ENCODE data around the gene OOSP1.

Gene OOSP1

DNA sequence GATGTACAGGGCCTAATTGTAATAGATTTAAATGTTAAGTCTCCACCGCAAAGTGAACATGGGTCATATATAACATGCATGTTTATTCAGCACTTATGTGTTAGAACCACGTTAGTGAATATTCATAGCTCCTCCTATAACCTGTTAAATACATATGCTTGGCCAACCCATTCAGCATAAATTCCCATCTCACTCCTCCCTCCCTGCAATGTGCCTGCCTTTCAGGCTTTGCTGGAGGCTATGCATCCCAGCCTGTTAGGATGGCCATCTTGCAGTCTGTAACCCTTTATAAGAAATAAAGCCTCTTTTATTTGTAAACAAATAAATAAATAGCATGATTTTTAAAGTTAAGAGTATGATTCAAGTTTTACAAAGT, 23.9 kb downstream of the OOSP1 start:
- TF ChIP-seq, protein P1, sequence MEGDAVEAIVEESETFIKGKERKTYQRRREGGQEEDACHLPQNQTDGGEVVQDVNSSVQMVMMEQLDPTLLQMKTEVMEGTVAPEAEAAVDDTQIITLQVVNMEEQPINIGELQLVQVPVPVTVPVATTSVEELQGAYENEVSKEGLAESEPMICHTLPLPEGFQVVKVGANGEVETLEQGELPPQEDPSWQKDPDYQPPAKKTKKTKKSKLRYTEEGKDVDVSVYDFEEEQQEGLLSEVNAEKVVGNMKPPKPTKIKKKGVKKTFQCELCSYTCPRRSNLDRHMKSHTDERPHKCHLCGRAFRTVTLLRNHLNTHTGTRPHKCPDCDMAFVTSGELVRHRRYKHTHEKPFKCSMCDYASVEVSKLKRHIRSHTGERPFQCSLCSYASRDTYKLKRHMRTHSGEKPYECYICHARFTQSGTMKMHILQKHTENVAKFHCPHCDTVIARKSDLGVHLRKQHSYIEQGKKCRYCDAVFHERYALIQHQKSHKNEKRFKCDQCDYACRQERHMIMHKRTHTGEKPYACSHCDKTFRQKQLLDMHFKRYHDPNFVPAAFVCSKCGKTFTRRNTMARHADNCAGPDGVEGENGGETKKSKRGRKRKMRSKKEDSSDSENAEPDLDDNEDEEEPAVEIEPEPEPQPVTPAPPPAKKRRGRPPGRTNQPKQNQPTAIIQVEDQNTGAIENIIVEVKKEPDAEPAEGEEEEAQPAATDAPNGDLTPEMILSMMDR (IDR thresholded peaks at IDR 0.05; ENCODE audit: borderline replicate concordance, extremely low read depth, low read length, poor library complexity, severe bottlenecking) = no peak
- no peak for TF ChIP-seq EZH2 (IDR thresholded peaks at IDR 0.05; ENCODE audit: borderline replicate concordance, low read depth, low read length, severe bottlenecking)
- no peak overlapping the region for H3K4me2 ChIP-seq (ENCODE audit: insufficient read depth, low read length)
- no peak for ATAC-seq (ENCODE audit: insufficient read depth, low read depth)

DNA sequence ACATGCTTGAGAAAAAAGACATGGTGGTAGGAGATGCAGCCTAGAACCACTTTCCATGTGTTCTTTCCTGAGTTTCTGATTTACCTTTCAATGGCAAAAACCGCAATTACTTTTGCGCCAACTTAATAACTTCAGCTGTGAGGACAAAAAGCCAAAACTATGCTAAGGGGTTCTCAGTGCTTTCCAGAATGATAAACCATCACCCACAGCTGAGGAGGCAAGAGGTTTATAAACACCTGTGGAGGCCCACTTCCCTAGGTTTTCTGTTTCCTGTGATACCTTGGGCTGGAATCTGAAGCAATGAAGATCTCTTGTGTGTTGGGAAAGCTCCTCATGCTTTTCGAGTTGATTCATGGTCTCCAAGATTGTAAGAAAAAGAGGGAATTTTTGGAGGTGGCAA, 25.5 kb downstream of the OOSP1 start, which contains the start of gene OOSP4A:
Gene OOSP4A, plus strand, starts transcription at position 301 of the 400 bp plus-strand sequence. Its CDS starts 0 bp downstream, at position 301.
- no peak within 1 kb of the TSS for H3K4me2 ChIP-seq (ENCODE audit: insufficient read depth, low read length)
- TF ChIP-seq, protein P1 (IDR thresholded peaks at IDR 0.05; ENCODE audit: borderline replicate concordance, extremely low read depth, low read length, poor library complexity, severe bottlenecking) = no peak
- TF ChIP-seq EZH2 (IDR thresholded peaks at IDR 0.05; ENCODE audit: borderline replicate concordance, low read depth, low read length, severe bottlenecking) = no peak
- no peak within 1 kb of the TSS for H2AFZ ChIP-seq (ENCODE audit: low read depth, low read length)
- H3K4me3 ChIP-seq (ENCODE audit: low read depth in 1 of 2, low read length in 2 of 2) = no peak within 1 kb of the TSS
- H3K27ac ChIP-seq (ENCODE audit: low read length) = no peak within 1 kb of the TSS
- H3K79me2 ChIP-seq (ENCODE audit: insufficient read depth, low read length) = no peaks in the 10 kb centered on the region
- H4K20me1 ChIP-seq (ENCODE audit: insufficient read depth, low read length) = no peaks in the 10 kb centered on the region
- no peak within 1 kb of the TSS for H3K9ac ChIP-seq (ENCODE audit: low read depth, low read length)
- H3K27me3 ChIP-seq (ENCODE audit: insufficient read depth, low read length, poor library complexity) = no peaks in the 10 kb centered on the region
- DNase-seq = no peak
- H3K4me1 ChIP-seq (ENCODE audit: insufficient read depth, low read length) = no peaks in the 10 kb centered on the region
- H3K36me3 ChIP-seq (ENCODE audit: insufficient read depth, low read length) = no peaks in the 10 kb centered on the region
- no peaks in the 10 kb centered on the region for H3K9me3 ChIP-seq (ENCODE audit: insufficient read depth, low read length, severe bottlenecking)
- no peak for ATAC-seq (ENCODE audit: insufficient read depth, low read depth)

More for the DNA sequence above, 23.9 kb downstream of the OOSP1 start:
- no peak for DNase-seq
- no peak overlapping the region for H3K4me3 ChIP-seq (ENCODE audit: low read depth in 1 of 2, low read length in 2 of 2)
- no peaks in the 10 kb centered on the region for H3K27me3 ChIP-seq (ENCODE audit: insufficient read depth, low read length, poor library complexity)
- H3K4me1 ChIP-seq (ENCODE audit: insufficient read depth, low read length) = no peaks in the 10 kb centered on the region
- no peak overlapping the region for H3K9ac ChIP-seq (ENCODE audit: low read depth, low read length)
- H2AFZ ChIP-seq (ENCODE audit: low read depth, low read length) = no peak overlapping the region
- H3K27ac ChIP-seq (ENCODE audit: low read length) = no peak overlapping the region
- H3K79me2 ChIP-seq (ENCODE audit: insufficient read depth, low read length) = no peaks in the 10 kb centered on the region
- no peaks in the 10 kb centered on the region for H3K36me3 ChIP-seq (ENCODE audit: insufficient read depth, low read length)
- no peaks in the 10 kb centered on the region for H4K20me1 ChIP-seq (ENCODE audit: insufficient read depth, low read length)
- H3K9me3 ChIP-seq (ENCODE audit: insufficient read depth, low read length, severe bottlenecking) = no peaks in the 10 kb centered on the region

DNA sequence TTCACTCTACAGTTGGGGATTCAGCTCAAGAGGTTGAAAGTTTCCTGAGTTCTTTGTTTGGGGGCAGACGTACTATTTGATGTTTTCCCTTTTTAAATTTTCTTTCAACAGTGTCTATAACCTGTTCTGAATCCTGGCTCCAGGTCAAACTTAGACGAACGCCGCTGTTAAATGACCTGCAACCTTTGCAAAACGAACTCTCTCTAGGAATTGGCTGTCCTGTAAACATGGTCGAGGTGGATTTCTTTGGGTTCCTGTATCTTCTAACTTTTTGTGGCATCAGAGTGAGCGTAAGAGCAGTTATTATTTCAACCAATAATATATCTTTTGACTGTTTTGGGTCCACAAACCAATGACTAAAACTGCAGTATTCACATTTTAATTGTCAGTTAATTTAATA, 27.2 kb downstream of the OOSP1 start:
- Histone ChIP-seq H3K9ac (ENCODE audit: low read depth, low read length) (no peak overlapping the region), H3K4me1 (ENCODE audit: insufficient read depth, low read length) (no peaks in the 10 kb centered on the region), H2AFZ (ENCODE audit: low read depth, low read length) (no peak overlapping the region), H3K4me2 (ENCODE audit: insufficient read depth, low read length) (no peak overlapping the region), H3K36me3 (ENCODE audit: insufficient read depth, low read length) (no peaks in the 10 kb centered on the region), H3K27me3 (ENCODE audit: insufficient read depth, low read length, poor library complexity) (no peaks in the 10 kb centered on the region), H3K4me3 (ENCODE audit: low read depth in 1 of 2, low read length in 2 of 2) (no peak overlapping the region), H3K9me3 (ENCODE audit: insufficient read depth, low read length, severe bottlenecking) (no peaks in the 10 kb centered on the region), H3K79me2 (ENCODE audit: insufficient read depth, low read length) (no peaks in the 10 kb centered on the region), H4K20me1 (ENCODE audit: insufficient read depth, low read length) (no peaks in the 10 kb centered on the region), H3K27ac (ENCODE audit: low read length) (no peak overlapping the region)
- DNase-seq (no peak), ATAC-seq (ENCODE audit: insufficient read depth, low read depth) (no peak)
- TF ChIP-seq, protein P1 (IDR thresholded peaks at IDR 0.05; ENCODE audit: borderline replicate concordance, extremely low read depth, low read length, poor library complexity, severe bottlenecking) = no peak
- no peak for TF ChIP-seq EZH2 (IDR thresholded peaks at IDR 0.05; ENCODE audit: borderline replicate concordance, low read depth, low read length, severe bottlenecking)

DNA sequence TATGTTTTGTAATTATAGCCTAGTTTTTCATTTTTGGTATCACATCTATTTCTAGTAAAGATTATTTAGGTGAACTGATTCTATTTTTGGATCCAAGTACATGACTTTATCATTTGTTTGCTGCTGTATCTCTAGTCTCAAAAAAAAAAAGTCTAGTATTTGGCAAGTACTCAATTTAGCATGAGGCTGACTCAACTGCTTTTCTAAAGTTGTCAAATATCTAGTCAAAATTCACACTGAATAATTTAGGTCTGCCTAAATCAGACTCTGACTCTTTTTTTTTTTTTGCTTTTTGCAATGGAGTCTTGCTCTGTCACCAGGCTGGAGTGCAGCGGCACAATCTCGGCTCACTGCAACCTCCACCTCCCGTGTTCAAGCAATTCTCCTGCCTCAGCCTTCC, 28.0 kb downstream of the OOSP1 start:
- no peak overlapping the region for H3K4me3 ChIP-seq (ENCODE audit: low read depth in 1 of 2, low read length in 2 of 2)
- ATAC-seq (ENCODE audit: insufficient read depth, low read depth) = no peak
- no peak overlapping the region for H3K27ac ChIP-seq (ENCODE audit: low read length)
- no peak overlapping the region for H3K9ac ChIP-seq (ENCODE audit: low read depth, low read length)
- TF ChIP-seq, protein P1 (IDR thresholded peaks at IDR 0.05; ENCODE audit: borderline replicate concordance, extremely low read depth, low read length, poor library complexity, severe bottlenecking) = no peak
- TF ChIP-seq EZH2 (IDR thresholded peaks at IDR 0.05; ENCODE audit: borderline replicate concordance, low read depth, low read length, severe bottlenecking) = no peak
- no peaks in the 10 kb centered on the region for H3K36me3 ChIP-seq (ENCODE audit: insufficient read depth, low read length)
- DNase-seq = no peak
- H3K79me2 ChIP-seq (ENCODE audit: insufficient read depth, low read length) = no peaks in the 10 kb centered on the region
- H3K9me3 ChIP-seq (ENCODE audit: insufficient read depth, low read length, severe bottlenecking) = no peaks in the 10 kb centered on the region
- H2AFZ ChIP-seq (ENCODE audit: low read depth, low read length) = no peak overlapping the region
- H3K4me1 ChIP-seq (ENCODE audit: insufficient read depth, low read length) = no peaks in the 10 kb centered on the region
- H3K4me2 ChIP-seq (ENCODE audit: insufficient read depth, low read length) = no peak overlapping the region
- no peaks in the 10 kb centered on the region for H4K20me1 ChIP-seq (ENCODE audit: insufficient read depth, low read length)
- no peaks in the 10 kb centered on the region for H3K27me3 ChIP-seq (ENCODE audit: insufficient read depth, low read length, poor library complexity)
